22Rv1 (cell line): ENCODE results near the gene SESN3.

Experiments used
- ZFX ChIP-seq: fragments of 450-650 bp; IDR thresholded peaks from 2 replicates; pipeline ENCODE4 v1.6.1; 2017; ENCODE audit warnings: antibody characterized with exemption, borderline replicate concordance
- TF ChIP-seq, protein P1 (sequence below): fragments of 450-650 bp; IDR thresholded peaks from 2 replicates; pipeline ENCODE4 v1.5.1; 2017; ENCODE audit warnings: mild to moderate bottlenecking

DNA sequence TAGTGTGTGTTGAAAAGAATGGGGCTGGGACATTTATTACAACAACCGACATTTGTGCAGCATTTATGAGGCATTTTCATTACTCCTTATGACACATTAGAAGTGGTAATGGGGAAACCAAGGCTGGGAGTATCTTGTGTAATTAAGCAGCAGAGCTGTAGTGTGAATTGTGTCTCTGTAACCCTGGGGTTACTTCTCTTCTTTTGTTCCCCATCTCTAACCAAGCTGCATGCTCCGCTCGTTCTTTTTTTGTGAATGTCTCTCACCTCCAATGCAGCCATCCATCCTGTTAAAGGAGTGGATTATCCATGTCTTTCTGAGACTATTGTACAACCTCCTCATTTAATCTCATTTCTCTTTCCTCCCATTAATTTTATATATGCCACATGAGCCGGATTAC is 75.6 kb downstream of the SESN3 start:
- TF ChIP-seq, protein P1, sequence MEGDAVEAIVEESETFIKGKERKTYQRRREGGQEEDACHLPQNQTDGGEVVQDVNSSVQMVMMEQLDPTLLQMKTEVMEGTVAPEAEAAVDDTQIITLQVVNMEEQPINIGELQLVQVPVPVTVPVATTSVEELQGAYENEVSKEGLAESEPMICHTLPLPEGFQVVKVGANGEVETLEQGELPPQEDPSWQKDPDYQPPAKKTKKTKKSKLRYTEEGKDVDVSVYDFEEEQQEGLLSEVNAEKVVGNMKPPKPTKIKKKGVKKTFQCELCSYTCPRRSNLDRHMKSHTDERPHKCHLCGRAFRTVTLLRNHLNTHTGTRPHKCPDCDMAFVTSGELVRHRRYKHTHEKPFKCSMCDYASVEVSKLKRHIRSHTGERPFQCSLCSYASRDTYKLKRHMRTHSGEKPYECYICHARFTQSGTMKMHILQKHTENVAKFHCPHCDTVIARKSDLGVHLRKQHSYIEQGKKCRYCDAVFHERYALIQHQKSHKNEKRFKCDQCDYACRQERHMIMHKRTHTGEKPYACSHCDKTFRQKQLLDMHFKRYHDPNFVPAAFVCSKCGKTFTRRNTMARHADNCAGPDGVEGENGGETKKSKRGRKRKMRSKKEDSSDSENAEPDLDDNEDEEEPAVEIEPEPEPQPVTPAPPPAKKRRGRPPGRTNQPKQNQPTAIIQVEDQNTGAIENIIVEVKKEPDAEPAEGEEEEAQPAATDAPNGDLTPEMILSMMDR: no peak
- no peak for TF ChIP-seq ZFX
